ENCODE data around the gene DISP2.

Gene DISP2

DNA sequence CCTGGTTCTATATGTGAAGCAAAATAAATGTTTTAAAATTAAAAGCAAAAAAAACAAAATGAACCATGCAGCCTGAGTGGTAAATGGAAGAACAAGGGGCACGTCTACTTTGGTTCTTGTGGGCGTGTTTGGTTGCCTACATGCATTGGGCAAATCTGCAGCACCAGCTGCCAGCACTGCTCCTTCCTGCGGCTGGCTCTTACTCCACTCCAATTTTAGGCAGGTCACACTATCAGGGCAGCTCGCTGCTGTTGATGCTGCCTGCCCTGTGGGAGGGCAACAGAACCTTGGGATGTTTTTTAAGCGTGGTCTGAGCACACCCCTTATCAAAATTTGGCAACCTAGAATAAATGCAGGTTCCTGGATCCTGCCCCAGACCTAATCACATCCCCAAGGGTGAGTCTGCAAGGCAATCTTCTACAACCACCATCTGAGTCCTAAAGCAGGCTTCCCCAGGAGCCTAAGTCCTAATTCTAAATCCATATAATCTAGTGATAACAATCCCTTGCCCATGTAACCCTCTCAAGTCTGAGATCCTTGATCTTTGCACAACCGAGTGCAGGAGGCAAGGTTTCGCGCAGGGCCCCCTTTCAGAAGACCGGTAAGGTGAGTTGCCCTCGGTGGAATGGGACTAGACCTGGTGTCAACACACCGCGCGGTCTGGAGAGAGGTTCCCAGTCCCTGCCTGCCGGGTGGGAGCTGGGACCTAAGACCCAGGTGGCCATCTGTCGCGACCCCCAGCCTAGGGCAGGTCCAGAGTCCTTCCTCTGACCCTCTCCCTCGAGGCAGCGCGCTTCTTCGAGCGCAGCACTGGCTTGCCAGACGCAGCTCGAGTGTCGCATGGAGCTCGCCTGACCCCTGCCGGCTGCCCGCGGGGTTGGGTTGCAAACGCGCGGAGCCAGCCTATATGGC lies 63.5 kb downstream of the DISP2 start:
- DNase-seq (ENCODE audit: low read depth, low spot score) = peak; percentile 88

- no peak for DNase-seq (ENCODE audit: low read depth, low spot score)
Observed at GRCh38 chr15:40424483-40425115, 66.6 kb downstream of the DISP2 start.

GRCh38 chr15:40425681-40426080 lies 67.7 kb downstream of the DISP2 start:
- no peak for DNase-seq (ENCODE audit: low read depth, low spot score)

GRCh38 chr15:40427188-40427587 lies 69.2 kb downstream of the DISP2 start:
- no peak for DNase-seq (ENCODE audit: low read depth, low spot score)

GRCh38 chr15:40428185-40428584 lies 70.2 kb downstream of the DISP2 start:
- DNase-seq (ENCODE audit: low read depth, low spot score) = no peak

All from ELF-1 (cell line).